ENCODE results near the gene FSTL4.
"Not testable (repeated sequence)": the region's sequence is repeated elsewhere in the genome, so short reads cannot be mapped to it uniquely, and the experiment has no call there.

The FSTL4 gene

DNA sequence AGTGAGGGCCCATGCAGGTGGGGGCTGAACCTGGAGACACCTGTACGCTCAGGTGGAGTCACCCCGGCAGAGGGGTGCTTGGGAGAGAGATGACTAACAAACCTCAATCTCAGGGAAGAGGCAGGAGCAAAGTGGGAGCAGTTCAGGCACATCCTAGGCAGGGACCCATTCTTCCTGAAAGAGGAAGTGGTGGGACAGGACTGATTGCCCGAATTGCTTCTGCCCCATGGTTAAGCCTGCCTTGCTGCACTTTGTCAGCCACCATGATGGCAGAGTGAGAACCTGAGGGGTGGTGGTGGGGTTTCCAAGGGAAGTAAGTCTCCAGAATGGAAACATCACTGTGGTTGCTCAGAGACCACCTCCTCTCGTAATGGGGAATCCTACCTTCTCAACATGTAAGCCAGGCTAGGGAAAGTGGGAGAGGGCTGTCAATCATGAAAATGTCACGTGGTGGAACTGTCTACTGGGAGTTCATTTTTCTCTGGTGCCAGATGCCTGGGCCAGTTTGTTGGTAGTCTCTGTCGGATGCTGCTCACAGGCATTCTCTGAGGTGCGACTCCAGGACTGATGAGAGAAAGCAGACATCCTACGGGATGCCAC, 410.2 kb downstream of the FSTL4 start:
- in situ Hi-C loops (cut with HindIII; ENCODE audit: low pct_ligation_motif_present, low pct_unique_long_range_greater_than_20kb, low sequenced_read_pairs): no loop called here
- DNase-seq: no peak

- DNase-seq: no peak
- in situ Hi-C loops (cut with HindIII; ENCODE audit: low pct_ligation_motif_present, low pct_unique_long_range_greater_than_20kb, low sequenced_read_pairs): no loop called here
Measured at GRCh38 chr5:133201310-133201709, 411.0 kb downstream of the FSTL4 start.

DNA sequence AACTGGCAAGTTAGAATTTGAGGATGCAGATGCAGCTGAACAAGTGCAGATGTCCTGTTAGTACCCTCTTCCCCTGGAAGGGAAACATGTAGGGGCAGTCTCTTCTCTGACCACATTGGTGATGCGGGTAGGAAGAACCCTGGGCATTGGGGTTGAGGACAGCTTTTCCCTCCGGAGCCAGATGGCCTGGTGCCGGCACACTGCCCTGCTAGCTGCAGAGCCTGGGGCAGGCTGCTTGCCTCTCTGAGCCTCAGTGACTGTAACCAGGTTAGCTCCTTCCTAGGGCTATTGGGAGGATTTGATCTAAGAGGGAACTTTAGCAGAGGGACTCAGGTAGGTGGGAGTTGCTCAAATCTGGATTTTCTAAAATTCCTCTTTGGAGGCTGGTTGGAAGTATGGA, 412.1 kb downstream of the FSTL4 start:
- no peak for DNase-seq
- in situ Hi-C loops (cut with HindIII; ENCODE audit: low pct_ligation_motif_present, low pct_unique_long_range_greater_than_20kb, low sequenced_read_pairs): no loop called here

GRCh38 chr5:133199417-133200178, 412.7 kb downstream of the FSTL4 start:
- DNase-seq: no peak
- in situ Hi-C loops (cut with HindIII; ENCODE audit: low pct_ligation_motif_present, low pct_unique_long_range_greater_than_20kb, low sequenced_read_pairs): no loop called here

- DNase-seq: no peak
- in situ Hi-C loops (cut with HindIII; ENCODE audit: low pct_ligation_motif_present, low pct_unique_long_range_greater_than_20kb, low sequenced_read_pairs): no loop called here
Measured at GRCh38 chr5:133198511-133198910, 413.8 kb downstream of the FSTL4 start.

- in situ Hi-C loops (cut with HindIII; ENCODE audit: low pct_ligation_motif_present, low pct_unique_long_range_greater_than_20kb, low sequenced_read_pairs): no loop called here
- DNase-seq: no peak
Measured at GRCh38 chr5:133196441-133197085, 415.8 kb downstream of the FSTL4 start.

DNA sequence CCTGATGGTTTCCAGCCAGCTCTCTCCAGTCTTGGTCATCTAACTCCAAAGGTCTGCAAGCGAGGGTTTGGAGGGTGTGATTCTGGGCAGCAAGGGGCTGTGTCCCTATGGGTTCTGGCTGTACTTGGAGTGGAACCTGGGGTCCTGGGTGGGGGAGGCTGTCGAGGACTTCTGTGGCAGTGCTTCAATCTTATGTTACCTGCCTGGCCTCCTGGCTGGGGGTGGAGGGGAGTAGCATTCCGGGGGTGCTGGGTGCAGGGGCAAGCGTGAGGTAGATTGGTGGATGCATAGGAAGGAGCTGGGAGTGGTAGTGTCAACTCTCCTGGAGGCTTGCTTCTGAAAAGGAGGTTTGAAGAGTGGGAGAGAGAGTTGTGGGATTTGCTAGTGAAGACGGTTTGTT, 417.1 kb downstream of the FSTL4 start:
- no peak for DNase-seq
- in situ Hi-C loops (cut with HindIII; ENCODE audit: low pct_ligation_motif_present, low pct_unique_long_range_greater_than_20kb, low sequenced_read_pairs): no loop called here

DNA sequence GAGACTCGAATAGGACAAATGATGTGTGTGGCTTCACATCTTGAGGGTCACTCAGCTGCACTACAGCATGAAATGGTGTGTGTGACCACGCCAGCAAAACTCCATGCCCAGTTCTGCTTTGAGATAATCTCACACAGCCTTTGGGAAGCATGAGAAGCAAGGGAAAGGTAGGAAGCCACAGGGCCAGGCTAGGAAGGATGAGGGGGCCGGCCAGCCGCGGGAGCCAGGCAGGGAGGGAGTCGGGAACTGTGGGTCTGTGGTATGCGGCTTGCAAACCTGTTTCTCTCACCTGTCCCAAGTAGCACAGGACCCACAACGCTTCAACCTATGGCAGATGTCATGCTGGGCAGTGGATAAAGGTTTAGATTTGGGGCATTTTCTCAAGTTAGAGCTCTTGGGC, 418.5 kb downstream of the FSTL4 start:
- in situ Hi-C loops (cut with HindIII; ENCODE audit: low pct_ligation_motif_present, low pct_unique_long_range_greater_than_20kb, low sequenced_read_pairs): no loop called here
- DNase-seq: no peak

GRCh38 chr5:133192716-133193115, 419.6 kb downstream of the FSTL4 start:
- in situ Hi-C loops (cut with HindIII; ENCODE audit: low pct_ligation_motif_present, low pct_unique_long_range_greater_than_20kb, low sequenced_read_pairs): no loop called here
- no peak for DNase-seq

GRCh38 chr5:133189881-133190280, 422.5 kb downstream of the FSTL4 start:
- no peak for DNase-seq
- in situ Hi-C loops (cut with HindIII; ENCODE audit: low pct_ligation_motif_present, low pct_unique_long_range_greater_than_20kb, low sequenced_read_pairs): no loop called here

DNA sequence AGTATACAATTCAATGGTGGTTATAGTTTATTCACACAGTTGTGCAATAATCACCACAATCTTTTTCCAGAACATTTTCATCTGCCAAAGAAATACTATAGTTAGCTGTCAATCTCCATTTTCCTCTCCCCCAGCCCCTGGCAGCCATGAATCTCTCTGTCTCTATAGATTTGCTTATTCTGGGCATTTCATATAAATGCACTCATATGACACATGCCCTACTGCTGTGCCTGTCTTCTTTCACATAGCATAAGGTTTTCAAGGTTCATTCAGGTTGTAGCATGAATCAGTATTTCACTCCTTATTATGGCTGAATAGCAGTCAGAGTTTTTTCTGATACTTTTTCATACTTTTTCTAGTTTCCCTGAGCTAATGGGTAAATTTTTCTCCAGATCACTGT, 432.9 kb downstream of the FSTL4 start:
- in situ Hi-C loops (cut with HindIII; ENCODE audit: low pct_ligation_motif_present, low pct_unique_long_range_greater_than_20kb, low sequenced_read_pairs): no loop called here
- no peak for DNase-seq

GRCh38 chr5:133170756-133171387, 441.5 kb downstream of the FSTL4 start:
- in situ Hi-C loops (cut with HindIII; ENCODE audit: low pct_ligation_motif_present, low pct_unique_long_range_greater_than_20kb, low sequenced_read_pairs); DNase-seq: not testable (repeated sequence)

GRCh38 chr5:133164759-133165158, 447.6 kb downstream of the FSTL4 start:
- DNase-seq: no peak
- in situ Hi-C loops (cut with HindIII; ENCODE audit: low pct_ligation_motif_present, low pct_unique_long_range_greater_than_20kb, low sequenced_read_pairs): no loop called here

- in situ Hi-C loops (cut with HindIII; ENCODE audit: low pct_ligation_motif_present, low pct_unique_long_range_greater_than_20kb, low sequenced_read_pairs): no loop called here
- no peak for DNase-seq
Measured at GRCh38 chr5:133163839-133164238, 448.5 kb downstream of the FSTL4 start.

DNA sequence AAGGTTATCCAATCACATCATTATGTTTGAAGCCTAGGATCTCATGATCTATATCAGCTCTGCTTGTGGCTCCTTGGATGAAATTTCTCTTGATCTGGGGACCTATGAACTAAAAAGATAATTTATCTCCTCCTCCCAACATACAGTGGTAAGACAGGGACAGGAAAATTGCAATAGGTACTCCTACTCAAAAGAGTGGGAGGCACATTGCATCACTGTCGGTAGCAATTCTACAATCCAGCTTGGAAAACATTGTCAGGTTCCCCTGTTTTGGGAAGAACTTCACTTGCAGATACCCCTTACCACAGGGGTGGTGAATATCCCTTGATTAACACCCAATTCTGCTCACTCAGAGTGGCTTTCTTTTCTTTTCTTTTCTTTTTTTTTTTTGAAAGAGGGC, 452.8 kb downstream of the FSTL4 start:
- in situ Hi-C loops (cut with HindIII; ENCODE audit: low pct_ligation_motif_present, low pct_unique_long_range_greater_than_20kb, low sequenced_read_pairs): no loop called here
- no peak for DNase-seq

DNA sequence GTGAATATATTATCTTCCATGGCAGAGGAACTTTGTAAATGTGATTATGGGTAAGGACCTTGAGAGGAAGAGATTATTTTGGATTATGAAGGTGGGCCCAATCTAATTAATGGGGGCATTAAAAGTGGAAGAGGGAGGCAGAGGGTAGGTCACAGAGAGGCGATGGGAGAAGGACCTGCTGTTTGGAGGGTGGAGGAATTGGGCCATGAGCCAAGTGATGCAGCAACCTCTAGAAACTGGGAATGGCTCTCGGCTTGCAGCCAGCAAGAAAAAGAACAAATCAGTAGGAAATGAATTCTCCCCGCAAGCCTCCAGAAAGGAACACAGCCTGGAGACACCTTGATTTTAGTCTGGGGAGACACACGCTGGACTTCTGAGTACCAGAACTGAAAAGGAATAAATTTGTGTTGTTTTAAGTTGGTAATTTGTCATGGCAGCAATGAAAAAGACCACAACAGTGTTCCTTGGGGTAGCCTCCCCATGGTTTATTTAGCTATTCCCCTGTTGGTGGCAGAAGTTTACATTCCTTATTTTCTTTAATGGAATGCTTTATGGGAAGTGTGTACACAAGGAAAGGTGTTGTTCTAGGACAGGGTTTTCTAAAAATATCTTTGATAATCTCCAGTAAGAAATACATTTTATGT, 456.9 kb downstream of the FSTL4 start:
- in situ Hi-C loops (cut with HindIII; ENCODE audit: low pct_ligation_motif_present, low pct_unique_long_range_greater_than_20kb, low sequenced_read_pairs): no loop called here
- no peak for DNase-seq

- DNase-seq: no peak
- in situ Hi-C loops (cut with HindIII; ENCODE audit: low pct_ligation_motif_present, low pct_unique_long_range_greater_than_20kb, low sequenced_read_pairs): no loop called here
Measured at GRCh38 chr5:133154274-133155075, 457.9 kb downstream of the FSTL4 start.

DNA sequence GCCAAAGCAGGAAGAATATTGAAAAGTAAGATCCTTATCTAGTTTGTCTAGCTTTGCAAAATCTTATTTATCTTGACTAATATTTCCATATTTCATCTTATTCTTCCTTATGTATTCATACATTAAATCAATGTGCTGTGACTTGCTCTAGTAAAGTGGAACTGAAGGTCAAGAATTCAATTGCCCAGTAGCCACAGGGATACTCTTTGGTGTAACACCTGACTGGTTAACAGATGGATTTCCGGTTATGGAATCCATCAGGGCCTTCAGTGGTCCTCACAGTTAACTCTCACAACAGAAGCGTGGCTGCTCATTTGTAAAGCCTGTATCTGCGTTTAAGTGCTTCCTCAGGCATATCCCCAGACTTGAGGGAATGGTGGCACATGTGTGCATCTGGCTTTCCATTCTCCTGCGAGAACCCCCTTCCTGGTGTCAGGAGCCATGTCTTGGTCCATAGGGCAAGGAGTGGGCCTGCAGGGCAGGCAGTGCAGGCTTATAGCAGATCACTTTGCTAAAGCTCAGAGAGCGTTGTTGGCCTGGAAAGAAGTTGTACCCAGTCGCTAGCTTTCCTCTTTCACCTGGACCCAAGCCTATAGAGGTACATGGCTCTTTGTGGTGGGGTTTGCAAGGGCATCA, 461.3 kb downstream of the FSTL4 start:
- DNase-seq: no peak
- in situ Hi-C loops (cut with HindIII; ENCODE audit: low pct_ligation_motif_present, low pct_unique_long_range_greater_than_20kb, low sequenced_read_pairs): no loop called here
